ENCODE measurements around the gene APBB2. TPM values are rescaled to one million over a fixed set of nuclear protein-coding genes. Genes with fewer than 3 reads are reported as not detected.
A peak's percentile ranks its signal among the peaks of the same experiment; 100 is the strongest.

Gene APBB2
- total RNA-seq, 2 donors from 2014 or later: 134 to 137 TPM

GRCh38 chr4:41205854-41206460, 8.4 kb downstream of the APBB2 start:
- no peak for ATAC-seq (ENCODE audit: insufficient number of reproducible peaks, low FRiP score, low read depth)
- Histone ChIP-seq H3K4me3 (no peak overlapping the region), H3K27me3 (replicated peaks; ENCODE audit: insufficient read depth) (no peaks in the 10 kb centered on the region), H3K27ac (no peak overlapping the region), H3K4me1 (ENCODE audit: control insufficient read depth in 1 of 2, low read depth in 2 of 2) (peaks cover 36 to 90% of the 10 kb centered on the region in 2 donors), H3K36me3 (no peaks in the 10 kb centered on the region), H3K9me3 (no peaks in the 10 kb centered on the region)
- DNase-seq (ENCODE audit: low spot score): no peak
- TF ChIP-seq CTCF (IDR thresholded peaks at IDR 0.05): no peak

- no peak for ATAC-seq (ENCODE audit: insufficient number of reproducible peaks, low FRiP score, low read depth)
- Histone ChIP-seq H3K4me1 (ENCODE audit: control insufficient read depth in 1 of 2, low read depth in 2 of 2) (peaks cover 36 to 85% of the 10 kb centered on the region in 2 donors), H3K27ac (peak overlapping the region in 1 of 2 donors; percentile 11), H3K9me3 (no peaks in the 10 kb centered on the region), H3K4me3 (no peak overlapping the region), H3K27me3 (replicated peaks; ENCODE audit: insufficient read depth) (no peaks in the 10 kb centered on the region), H3K36me3 (no peaks in the 10 kb centered on the region)
- no peak for DNase-seq (ENCODE audit: low spot score)
- no peak for TF ChIP-seq CTCF (IDR thresholded peaks at IDR 0.05)
Measured at GRCh38 chr4:41205130-41205529, 9.2 kb downstream of the APBB2 start.

- no peaks in the 10 kb centered on the region for H3K9me3 ChIP-seq
- ATAC-seq (ENCODE audit: insufficient number of reproducible peaks, low FRiP score, low read depth) (no peak), DNase-seq (ENCODE audit: low spot score) (no peak)
- no peak for TF ChIP-seq CTCF (IDR thresholded peaks at IDR 0.05)
- H3K27me3 ChIP-seq (replicated peaks; ENCODE audit: insufficient read depth): no peaks in the 10 kb centered on the region
- H3K36me3 ChIP-seq: no peaks in the 10 kb centered on the region
- H3K27ac ChIP-seq: peak overlapping the region in 1 of 2 donors; percentile 11
- no peak overlapping the region for H3K4me3 ChIP-seq
- H3K4me1 ChIP-seq (ENCODE audit: control insufficient read depth in 1 of 2, low read depth in 2 of 2): peaks cover 36 to 82% of the 10 kb centered on the region in 2 donors
Measured at GRCh38 chr4:41204400-41204978, 9.9 kb downstream of the APBB2 start.

- H3K36me3 ChIP-seq: no peaks in the 10 kb centered on the region
- DNase-seq (ENCODE audit: low spot score) (no peak), ATAC-seq (ENCODE audit: insufficient number of reproducible peaks, low FRiP score, low read depth) (no peak)
- H3K27ac ChIP-seq: no peak overlapping the region
- H3K27me3 ChIP-seq (replicated peaks; ENCODE audit: insufficient read depth): no peaks in the 10 kb centered on the region
- no peak for TF ChIP-seq CTCF (IDR thresholded peaks at IDR 0.05)
- H3K9me3 ChIP-seq: no peaks in the 10 kb centered on the region
- H3K4me3 ChIP-seq: no peak overlapping the region
- peaks cover 36 to 78% of the 10 kb centered on the region in 2 donors for H3K4me1 ChIP-seq (ENCODE audit: control insufficient read depth in 1 of 2, low read depth in 2 of 2)
Measured at GRCh38 chr4:41203841-41204240, 10.5 kb downstream of the APBB2 start.

- no peaks in the 10 kb centered on the region for H3K36me3 ChIP-seq
- H3K4me1 ChIP-seq (ENCODE audit: control insufficient read depth in 1 of 2, low read depth in 2 of 2): peaks cover 30 to 75% of the 10 kb centered on the region in 2 donors
- TF ChIP-seq CTCF (IDR thresholded peaks at IDR 0.05): no peak
- no peaks in the 10 kb centered on the region for H3K27me3 ChIP-seq (replicated peaks; ENCODE audit: insufficient read depth)
- DNase-seq (ENCODE audit: low spot score) (no peak), ATAC-seq (ENCODE audit: insufficient number of reproducible peaks, low FRiP score, low read depth) (no peak)
- H3K27ac ChIP-seq: no peak overlapping the region
- no peak overlapping the region for H3K4me3 ChIP-seq
- H3K9me3 ChIP-seq: no peaks in the 10 kb centered on the region
Measured at GRCh38 chr4:41202820-41203568, 11.3 kb downstream of the APBB2 start.
